Endothelial cell of umbilical vein (primary cell): ENCODE measurements around the gene SCN7A.

Source experiments
- EZH2 ChIP-seq: IDR thresholded peaks from 2 replicates; pipeline ENCODE4 v1.6.1; 2012; ENCODE audit warnings: borderline replicate concordance, low read depth, mild to moderate bottlenecking, moderate library complexity, low read length, inconsistent platforms; ENCODE audit not compliant: severe bottlenecking
- FOS ChIP-seq: IDR thresholded peaks from 2 replicates; pipeline ENCODE4 v1.6.1; 2011; ENCODE audit warnings: mild to moderate bottlenecking, low read length, moderate library complexity, borderline replicate concordance; ENCODE audit not compliant: insufficient read depth
- GATA2 ChIP-seq: IDR thresholded peaks from 2 replicates; pipeline ENCODE4 v1.7.0; 2011; ENCODE audit warnings: low read depth, mild to moderate bottlenecking, moderate library complexity, mixed read lengths, low read length; ENCODE audit not compliant: insufficient read length, insufficient read depth
- JUN ChIP-seq: IDR thresholded peaks from 2 replicates; pipeline ENCODE4 v1.6.1; 2011; ENCODE audit warnings: borderline replicate concordance, low read depth; ENCODE audit not compliant: insufficient read length, insufficient read depth
- MYC ChIP-seq: IDR thresholded peaks from one replicate; pipeline ENCODE4 v1.6.1; 2011; ENCODE audit warnings: mild to moderate bottlenecking, low read depth, low read length
- POLR2A ChIP-seq: IDR thresholded peaks from 2 replicates; pipeline ENCODE4 v1.6.1; 2012; ENCODE audit warnings: low read depth, mild to moderate bottlenecking, control low read depth, low read length
- POLR2AphosphoS5 ChIP-seq: IDR thresholded peaks from 2 replicates; pipeline ENCODE4 v1.6.1; 2012; ENCODE audit warnings: low read depth, mild to moderate bottlenecking, control low read depth, low read length, moderate library complexity; ENCODE audit not compliant: insufficient read depth
- TF ChIP-seq, protein P1 (sequence below), 2 donors: IDR thresholded peaks; 1 replicate in 1 of 2; 2 replicates in 1 of 2; pipeline ENCODE4 v1.5.1; 2011; ENCODE audit warnings: low read length in 2 of 2, mild to moderate bottlenecking in 2 of 2, moderate library complexity in 2 of 2, control low read depth in 1 of 2, inconsistent platforms in 1 of 2, low read depth in 1 of 2; ENCODE audit not compliant: insufficient read depth in 1 of 2; ENCODE audit errors: extremely low read depth in 1 of 2
- TF ChIP-seq, protein P2 (sequence below): IDR thresholded peaks from 2 replicates; pipeline ENCODE4 v1.6.1; 2011; ENCODE audit not compliant: insufficient read depth, insufficient read length

DNA sequence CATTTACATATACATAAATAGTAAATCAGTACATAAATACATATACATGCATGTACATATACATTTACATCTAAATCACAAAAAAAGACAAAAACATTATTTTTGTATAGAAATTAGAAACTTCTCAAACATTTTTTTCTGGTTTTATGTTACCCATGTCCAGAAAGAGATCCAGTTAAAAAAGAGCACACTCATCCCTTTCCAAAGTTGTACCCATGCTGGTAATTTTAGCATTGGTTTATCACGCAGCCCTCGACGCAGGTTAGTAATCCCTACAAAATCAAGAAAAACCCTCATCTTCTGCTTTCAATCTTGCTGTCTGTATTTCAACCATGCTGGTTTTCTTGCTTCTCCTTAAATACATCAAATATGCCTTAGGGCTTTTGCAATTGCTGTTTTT, 128.8 kb downstream of the SCN7A start:
- TF ChIP-seq, protein P1, sequence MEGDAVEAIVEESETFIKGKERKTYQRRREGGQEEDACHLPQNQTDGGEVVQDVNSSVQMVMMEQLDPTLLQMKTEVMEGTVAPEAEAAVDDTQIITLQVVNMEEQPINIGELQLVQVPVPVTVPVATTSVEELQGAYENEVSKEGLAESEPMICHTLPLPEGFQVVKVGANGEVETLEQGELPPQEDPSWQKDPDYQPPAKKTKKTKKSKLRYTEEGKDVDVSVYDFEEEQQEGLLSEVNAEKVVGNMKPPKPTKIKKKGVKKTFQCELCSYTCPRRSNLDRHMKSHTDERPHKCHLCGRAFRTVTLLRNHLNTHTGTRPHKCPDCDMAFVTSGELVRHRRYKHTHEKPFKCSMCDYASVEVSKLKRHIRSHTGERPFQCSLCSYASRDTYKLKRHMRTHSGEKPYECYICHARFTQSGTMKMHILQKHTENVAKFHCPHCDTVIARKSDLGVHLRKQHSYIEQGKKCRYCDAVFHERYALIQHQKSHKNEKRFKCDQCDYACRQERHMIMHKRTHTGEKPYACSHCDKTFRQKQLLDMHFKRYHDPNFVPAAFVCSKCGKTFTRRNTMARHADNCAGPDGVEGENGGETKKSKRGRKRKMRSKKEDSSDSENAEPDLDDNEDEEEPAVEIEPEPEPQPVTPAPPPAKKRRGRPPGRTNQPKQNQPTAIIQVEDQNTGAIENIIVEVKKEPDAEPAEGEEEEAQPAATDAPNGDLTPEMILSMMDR (IDR thresholded peaks at IDR 0.05; ENCODE audit: extremely low read depth in 1 of 2, insufficient read depth in 1 of 2, low read depth in 1 of 2, low read length in 2 of 2) = no peak
- no peak for TF ChIP-seq POLR2AphosphoS5
- TF ChIP-seq MYC = no peak
- TF ChIP-seq EZH2 = no peak
- no peak for TF ChIP-seq GATA2
- no peak for TF ChIP-seq POLR2A
- no peak for TF ChIP-seq JUN
- TF ChIP-seq, protein P2, sequence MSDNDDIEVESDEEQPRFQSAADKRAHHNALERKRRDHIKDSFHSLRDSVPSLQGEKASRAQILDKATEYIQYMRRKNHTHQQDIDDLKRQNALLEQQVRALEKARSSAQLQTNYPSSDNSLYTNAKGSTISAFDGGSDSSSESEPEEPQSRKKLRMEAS = no peak
- TF ChIP-seq FOS = no peak
